Inflammatory macrophage treated with lipopolysaccharide for 4 hours (primary cell): Measurements from ENCODE around the gene MISFA.
"Not testable (repeated sequence)": the region's sequence is repeated elsewhere in the genome, so short reads cannot be mapped to it uniquely, and the experiment has no call there.

ENCODE experiments used
- DNase-seq: peaks from one replicate; pipeline ENCODE4 v3.0.0-alpha.2; 2020

Gene MISFA

DNA sequence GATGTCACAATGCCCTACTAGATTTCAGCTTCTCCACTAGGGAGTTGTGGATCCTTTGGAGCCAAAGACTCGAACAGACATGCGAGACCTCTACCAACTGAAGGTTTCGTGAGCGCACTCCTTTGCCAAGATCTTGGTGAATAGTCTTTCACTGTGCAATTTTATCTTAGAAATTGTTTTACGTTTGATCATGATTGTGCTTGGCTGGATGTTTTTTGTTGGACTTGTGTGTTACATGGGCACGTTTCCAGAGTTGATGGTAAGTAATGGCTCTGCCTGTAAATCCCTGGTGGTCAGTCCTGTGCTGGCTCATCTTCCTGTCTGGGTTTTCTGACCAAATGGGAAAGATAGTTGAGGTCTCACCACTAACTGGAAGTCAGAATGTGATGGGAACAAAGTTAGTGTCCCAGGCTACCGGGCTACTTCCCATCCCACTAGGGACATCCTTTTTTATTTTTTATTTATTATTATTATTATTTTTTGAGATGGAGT lies at the start of gene MISFA:
Gene MISFA, plus strand, starts transcription at position 51 of the 492 bp plus-strand sequence. Its CDS starts 140 bp downstream, at position 191.
- no peak for DNase-seq

DNA sequence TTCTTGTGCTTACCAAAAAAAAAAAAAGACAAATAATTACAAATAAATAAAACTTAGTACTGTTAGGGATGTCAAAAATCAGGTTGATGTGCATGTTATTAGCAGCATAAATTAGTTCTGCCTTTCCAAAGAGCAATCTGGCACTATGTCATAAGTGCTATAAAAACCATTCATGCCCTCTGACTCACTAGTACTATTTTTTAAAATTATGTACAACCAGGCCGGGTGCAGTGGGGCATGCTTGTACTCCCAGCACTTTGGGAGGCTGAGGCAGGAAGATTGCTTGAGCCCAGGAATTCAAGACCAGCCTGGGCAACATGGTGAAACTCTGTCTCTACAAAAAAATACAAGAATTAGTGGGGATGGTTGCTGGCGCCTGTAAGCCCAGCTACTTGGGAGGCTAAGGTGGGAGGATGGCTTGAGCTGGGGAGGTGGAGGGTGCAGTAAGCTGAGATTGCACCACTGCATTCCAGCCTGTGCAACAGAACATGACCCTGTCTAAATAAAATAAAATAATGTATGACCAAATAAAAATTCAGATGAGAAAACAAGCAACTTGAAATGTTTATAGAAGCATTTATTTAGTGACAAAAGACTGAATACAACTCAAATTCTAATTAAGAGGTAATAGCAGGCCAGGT lies 36.4 kb upstream of the MISFA start:
- DNase-seq: no peak

- DNase-seq: no peak
Measured at GRCh38 chr11:18564149-18564548, 35.4 kb upstream of the MISFA start.

DNA sequence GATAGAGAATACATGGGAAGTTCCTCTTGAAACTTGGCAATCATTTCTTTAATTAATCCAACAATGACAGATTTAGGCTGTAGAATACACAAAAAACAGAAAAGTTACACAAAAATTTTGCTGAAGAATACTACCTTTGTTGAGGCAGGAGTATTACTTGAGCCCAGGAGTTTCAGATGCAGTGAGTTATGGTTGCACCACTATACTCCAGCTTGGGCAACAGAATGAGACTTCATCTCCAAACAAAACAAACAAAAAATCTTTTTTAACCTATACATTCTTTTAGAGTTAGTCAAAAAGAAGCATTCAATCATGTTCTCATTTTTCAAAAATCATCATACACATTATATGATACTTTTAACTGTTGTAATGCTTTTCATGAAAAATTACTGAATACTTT lies 33.2 kb upstream of the MISFA start:
- DNase-seq: no peak

GRCh38 chr11:18567081-18567480 lies 32.5 kb upstream of the MISFA start:
- DNase-seq: no peak

DNA sequence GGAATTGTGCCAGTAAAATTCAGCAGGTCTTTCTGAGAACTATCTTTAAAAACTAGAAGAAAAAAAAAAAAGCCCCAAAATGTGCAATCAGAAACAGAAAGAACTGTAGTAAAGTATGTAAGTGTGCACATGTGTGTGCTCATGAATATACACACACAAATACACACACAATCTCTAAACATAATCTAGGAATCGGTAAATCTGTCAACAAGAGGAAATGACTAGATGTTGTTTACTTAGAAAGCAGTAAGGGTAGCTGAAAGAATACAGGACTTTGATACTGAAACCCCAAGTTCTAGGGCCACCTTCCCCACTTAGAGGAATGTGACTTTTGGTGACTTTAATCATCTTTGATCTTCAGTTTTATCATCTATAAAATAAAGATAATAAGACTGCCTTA lies 24.2 kb upstream of the MISFA start:
- no peak for DNase-seq

GRCh38 chr11:18578975-18579598 lies 20.5 kb upstream of the MISFA start:
- no peak for DNase-seq

DNA sequence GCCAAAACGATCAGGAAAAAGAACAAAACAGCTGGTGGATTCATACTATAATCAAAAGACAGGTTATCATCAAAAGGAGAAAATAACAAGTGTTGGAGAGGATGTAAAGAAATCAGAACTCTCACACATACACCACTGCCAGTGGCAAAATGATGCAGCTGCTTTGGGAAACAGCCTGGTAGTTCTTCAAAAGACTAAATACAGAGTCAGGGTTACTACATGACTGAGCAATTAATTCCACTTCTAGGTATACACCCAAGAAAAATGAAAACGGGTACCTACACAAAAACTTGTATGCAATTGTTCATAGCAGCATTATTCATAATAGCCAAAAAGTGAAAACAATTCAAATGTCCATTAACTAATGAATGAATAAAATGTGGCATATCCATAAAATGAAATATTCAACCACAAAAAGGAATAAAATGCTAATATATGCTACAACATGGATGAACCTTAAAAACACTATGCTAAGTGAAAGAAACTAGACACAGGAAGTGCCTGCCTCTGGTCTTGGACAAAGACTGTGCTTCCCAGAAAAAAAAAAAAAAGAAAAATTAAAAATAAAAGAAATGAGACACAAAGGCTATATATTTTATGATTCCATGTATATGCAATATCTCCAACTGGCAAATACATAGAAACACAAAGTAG lies 19.3 kb upstream of the MISFA start:
- DNase-seq: no peak

DNA sequence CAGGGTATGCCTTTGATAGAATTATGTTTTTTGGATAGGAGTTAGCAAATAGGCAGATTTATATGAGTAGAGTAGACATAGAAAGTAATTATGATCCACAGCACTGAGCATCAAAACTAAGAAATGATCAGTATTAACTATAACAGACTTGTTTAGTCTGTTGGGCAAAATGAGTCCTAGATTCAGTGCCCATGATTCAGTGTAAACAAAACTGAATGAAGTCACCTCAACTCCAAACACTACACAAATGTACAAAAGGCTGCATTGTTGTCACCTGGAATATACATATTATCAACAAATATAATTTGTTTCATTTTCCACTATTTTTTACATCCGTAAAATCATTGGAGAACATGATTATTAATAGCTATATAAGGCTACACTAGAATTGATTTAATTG lies 17.8 kb upstream of the MISFA start:
- DNase-seq: no peak

DNA sequence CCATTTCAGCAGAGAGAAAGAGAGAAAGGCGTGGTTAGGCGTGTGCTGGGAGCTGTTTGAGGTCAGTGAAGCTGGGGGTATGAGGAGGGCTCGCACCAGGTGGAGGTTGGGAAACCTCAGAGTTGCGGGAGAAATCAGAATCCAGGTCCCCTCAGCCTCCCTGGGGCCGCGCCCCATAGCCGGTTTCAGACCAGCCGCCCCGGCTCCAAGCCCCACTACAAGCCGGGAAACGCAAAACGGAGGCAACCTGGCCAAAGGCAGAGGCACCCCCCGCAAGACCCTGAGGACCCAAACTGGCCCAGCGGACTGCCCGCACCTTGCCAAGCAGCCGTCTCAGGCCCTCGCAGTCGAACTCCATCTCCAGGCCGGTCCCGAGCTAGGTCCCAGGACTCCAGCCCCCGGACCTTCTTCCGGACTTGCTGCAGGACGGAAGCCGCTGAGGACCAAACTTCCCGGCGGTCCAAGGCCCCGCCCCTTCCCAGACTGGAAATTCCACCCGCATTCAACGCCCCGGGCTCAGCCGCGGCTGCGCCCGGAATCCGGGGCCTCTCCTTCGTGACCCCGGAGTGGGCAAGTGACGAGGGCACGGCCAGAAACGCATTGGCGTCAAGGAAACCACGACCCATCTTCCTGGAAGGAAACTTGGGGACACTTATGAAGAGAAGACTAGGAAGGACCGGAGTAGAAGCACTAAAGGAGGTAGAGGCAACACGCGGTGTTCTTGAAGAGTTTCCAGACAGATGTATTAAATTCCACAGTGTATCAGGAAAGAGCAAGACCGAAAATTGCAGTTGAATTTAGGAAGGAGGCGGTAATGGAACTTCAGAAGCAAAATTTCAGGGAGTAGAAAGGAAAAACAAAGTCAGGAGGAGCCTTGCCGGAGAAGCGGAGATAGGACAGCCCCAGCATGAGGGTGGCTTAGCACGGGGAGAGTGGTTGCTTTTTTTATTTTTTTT lies 11.0 kb upstream of the MISFA start, which contains the start of gene UEVLD:
Gene UEVLD, minus strand, starts transcription at position 438 of the 956 bp plus-strand sequence. Its CDS starts 80 bp downstream, at position 358.
- peak; percentile 90 for DNase-seq

DNA sequence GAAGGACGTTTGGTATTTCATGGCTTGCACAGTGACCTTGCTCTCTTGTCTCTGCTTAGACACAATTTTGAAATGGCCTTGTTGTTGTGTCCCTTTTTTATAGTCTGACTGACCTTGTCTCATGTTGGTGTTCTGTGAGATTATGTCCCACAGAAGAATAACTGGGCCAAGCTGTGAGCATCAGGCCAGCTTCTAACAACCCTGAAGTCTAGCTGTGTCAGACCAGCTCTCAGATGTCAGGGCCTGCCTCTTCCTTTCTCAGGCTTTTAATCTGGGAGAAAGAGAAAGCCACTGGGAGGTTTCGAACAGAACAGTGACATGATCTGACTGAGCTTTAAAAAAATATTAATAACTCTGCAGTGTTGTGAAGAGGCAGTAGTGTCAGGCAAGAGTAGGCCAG lies 9.0 kb upstream of the MISFA start:
- no peak for DNase-seq

GRCh38 chr11:18594088-18594487 lies 5.5 kb upstream of the MISFA start:
- DNase-seq: not testable (repeated sequence)

DNA sequence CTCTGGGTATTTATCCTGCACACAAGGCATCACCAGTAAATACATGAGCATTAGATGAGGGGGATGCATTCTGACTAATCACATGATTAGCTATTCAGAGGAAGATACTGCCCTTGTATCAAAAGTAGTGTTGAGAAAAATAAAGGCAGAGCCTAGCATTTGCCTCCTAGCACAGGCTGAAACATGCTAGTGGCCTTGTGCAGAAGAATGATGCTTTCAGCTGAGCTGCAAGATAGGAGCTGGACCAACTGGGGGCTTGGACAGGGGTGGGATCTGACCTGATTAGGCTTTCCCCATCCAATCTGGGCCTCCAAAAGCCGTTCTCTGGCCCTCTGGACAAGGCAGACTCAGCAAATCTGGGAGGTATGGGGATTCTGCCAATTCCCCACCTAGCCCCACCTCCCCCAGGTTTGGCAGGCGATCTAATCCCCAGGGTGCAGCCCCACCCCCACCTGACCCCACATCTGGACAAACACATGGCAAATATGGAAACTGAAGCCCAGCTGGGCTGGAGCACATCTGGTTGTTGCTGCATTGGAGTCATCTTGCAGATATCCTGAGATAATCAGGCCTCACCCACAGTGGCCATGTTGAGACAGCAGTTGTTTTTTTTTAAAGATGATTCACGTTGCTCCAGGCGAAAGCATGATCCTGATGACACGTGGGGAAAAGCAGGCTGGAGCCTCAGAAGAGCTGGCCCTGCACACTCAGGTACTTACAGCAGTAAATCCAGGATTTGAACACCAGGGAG lies 4.4 kb upstream of the MISFA start:
- no peak for DNase-seq

DNA sequence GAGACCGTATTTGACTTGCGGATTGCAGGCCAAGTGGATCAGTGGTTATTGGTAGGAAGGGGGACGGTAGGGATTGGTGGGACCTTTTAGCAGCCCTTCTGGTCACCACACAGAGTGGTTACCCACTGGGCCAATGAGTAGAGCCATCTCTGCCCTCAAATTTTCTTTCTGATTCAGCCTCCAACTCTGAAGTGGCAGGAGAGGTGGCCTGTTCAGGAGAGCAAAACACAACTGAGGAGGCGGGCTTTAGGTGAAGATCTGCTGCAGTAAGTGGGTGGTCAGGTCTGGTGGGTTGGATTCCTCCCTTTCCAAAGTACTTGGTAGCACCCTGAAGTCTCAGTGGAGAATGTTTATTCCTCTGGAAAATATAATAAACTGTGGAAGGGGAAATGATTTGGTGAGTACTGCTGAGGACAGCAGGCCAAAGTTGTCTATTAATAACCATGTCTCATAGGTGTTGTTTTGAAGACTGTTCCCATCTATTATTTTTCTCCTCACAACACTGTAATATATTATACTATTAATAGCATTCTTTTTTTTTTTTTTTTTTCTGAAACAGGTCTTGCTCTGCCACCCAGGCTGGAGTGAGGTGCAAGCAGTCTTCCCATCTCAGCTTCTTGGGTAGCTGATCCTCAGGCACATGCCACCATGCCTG lies 1.5 kb downstream of the MISFA start:
- no peak for DNase-seq

DNA sequence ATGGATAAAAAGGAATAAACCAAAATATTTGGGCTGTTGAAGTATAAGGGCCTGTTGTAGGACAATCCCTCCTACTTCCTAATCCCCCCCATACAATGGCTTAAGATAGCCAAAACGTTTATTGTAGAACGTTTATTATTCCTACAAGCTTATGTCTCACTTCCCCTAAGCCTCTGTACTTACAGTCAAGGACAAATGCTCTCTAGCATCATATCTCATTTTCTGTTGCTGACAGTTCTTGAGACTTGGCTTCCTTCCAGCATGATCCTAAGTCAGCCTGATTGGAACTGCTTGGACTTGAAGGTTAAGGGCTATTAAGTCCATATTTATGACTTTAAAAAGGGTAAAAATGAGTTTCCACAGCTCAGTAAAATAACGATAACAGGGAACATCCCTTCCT lies 8.8 kb downstream of the MISFA start:
- no peak for DNase-seq

- DNase-seq: no peak
Measured at GRCh38 chr11:18611196-18611595, 11.6 kb downstream of the MISFA start.

DNA sequence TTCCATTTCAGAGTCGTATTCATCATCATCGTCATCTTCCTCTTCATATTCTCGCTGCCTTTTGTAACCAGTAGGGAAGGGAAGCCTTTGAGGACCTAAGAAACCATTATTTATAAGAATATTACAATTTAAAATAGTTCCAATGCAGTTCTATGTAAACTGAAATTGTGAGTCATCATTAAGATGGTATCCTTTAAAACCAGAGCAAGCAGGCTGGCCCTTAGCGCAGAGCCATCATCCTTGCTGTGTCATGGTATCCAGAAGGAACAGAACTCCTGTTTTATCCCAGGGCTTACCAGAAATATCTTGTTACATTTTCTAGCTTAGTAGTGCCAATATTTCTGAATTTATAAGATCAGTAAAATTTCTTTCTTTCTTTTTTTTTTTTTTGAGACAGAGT lies 12.8 kb downstream of the MISFA start:
- DNase-seq: no peak

- DNase-seq: no peak
Measured at GRCh38 chr11:18614667-18615066, 15.1 kb downstream of the MISFA start.

GRCh38 chr11:18615628-18616392 lies 16.2 kb downstream of the MISFA start:
- DNase-seq: peak; percentile 92

- DNase-seq: peak; percentile 6
Measured at GRCh38 chr11:18617688-18618341, 18.2 kb downstream of the MISFA start.
